Neural crest cell (in vitro differentiated cells): ENCODE measurements around the gene L3HYPDH. TPM values are rescaled to one million over a fixed set of nuclear protein-coding genes. Genes with fewer than 3 reads are reported as not detected.

ENCODE experiments used
- DNase-seq: peaks from one replicate; pipeline ENCODE4 v3.0.0; 2021; ENCODE audit warnings: low read depth, mixed read lengths, low spot score
- H3K27ac Mint-ChIP-seq: one replicate; pipeline ENCODE4 v1.8.0; 2021; ENCODE audit warnings: mild to moderate bottlenecking, mixed read lengths; ENCODE audit not compliant: unreplicated experiment
- H3K27me3 Mint-ChIP-seq: 2 replicates; pipeline ENCODE4 v1.8.0; 2021; ENCODE audit warnings: low read depth, mild to moderate bottlenecking, mixed read lengths
- H3K36me3 Mint-ChIP-seq: 2 replicates; pipeline ENCODE4 v1.8.0; 2021; ENCODE audit warnings: low read depth, mild to moderate bottlenecking, mixed read lengths
- H3K4me1 Mint-ChIP-seq: 2 replicates; pipeline ENCODE4 v1.8.0; 2021; ENCODE audit warnings: mixed read lengths
- H3K4me3 Mint-ChIP-seq: one replicate; pipeline ENCODE4 v1.8.0; 2021; ENCODE audit warnings: mild to moderate bottlenecking, mixed read lengths
- H3K9me3 Mint-ChIP-seq: 2 replicates; pipeline ENCODE4 v1.8.0; 2021; ENCODE audit warnings: mixed read lengths
- total RNA-seq: library from RNA; stranded (reverse); gene quantifications from 2 replicates; pipeline ENCODE4 v1.2.1, GENCODE V29; 2021
- TF ChIP-seq, protein P1 (sequence below): fragments of 200-600 bp; sonication (generic); conservative IDR thresholded peaks from 2 replicates; pipeline ENCODE4 v1.5.0; 2021; ENCODE audit warnings: antibody characterized with exemption, mild to moderate bottlenecking

The L3HYPDH gene
- total RNA-seq, 1 donor from 2014 or later = 16.8 TPM

DNA sequence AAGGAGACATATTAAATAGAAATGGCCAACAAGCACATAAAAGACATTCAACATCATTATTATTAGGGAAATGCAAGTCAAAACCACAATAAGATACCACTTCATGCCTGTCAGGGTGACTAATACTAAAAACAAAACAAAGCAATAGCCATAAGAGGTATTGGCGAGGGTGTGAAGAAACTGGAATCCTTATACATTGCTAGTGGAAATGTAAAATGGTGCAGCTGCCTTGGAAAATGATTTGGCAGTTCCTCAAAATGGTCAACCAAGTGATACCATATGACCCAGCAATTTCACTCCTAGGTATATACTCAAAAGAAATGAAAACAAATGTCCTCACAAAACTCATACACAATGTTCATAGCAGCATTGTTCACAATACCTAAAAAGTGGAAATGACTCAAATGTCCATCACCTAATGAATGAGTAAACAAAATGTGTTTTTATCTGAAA lies 46.0 kb downstream of the L3HYPDH start:
- Mint-ChIP-seq H3K36me3 (peaks cover 3% of the 10 kb centered on the region), H3K4me1 (no peaks in the 10 kb centered on the region), H3K9me3 (peaks cover 3% of the 10 kb centered on the region), H3K27me3 (no peaks in the 10 kb centered on the region), H3K4me3 (no peak overlapping the region), H3K27ac (no peak overlapping the region)
- no peak for DNase-seq
- TF ChIP-seq, protein P1, sequence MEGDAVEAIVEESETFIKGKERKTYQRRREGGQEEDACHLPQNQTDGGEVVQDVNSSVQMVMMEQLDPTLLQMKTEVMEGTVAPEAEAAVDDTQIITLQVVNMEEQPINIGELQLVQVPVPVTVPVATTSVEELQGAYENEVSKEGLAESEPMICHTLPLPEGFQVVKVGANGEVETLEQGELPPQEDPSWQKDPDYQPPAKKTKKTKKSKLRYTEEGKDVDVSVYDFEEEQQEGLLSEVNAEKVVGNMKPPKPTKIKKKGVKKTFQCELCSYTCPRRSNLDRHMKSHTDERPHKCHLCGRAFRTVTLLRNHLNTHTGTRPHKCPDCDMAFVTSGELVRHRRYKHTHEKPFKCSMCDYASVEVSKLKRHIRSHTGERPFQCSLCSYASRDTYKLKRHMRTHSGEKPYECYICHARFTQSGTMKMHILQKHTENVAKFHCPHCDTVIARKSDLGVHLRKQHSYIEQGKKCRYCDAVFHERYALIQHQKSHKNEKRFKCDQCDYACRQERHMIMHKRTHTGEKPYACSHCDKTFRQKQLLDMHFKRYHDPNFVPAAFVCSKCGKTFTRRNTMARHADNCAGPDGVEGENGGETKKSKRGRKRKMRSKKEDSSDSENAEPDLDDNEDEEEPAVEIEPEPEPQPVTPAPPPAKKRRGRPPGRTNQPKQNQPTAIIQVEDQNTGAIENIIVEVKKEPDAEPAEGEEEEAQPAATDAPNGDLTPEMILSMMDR = no peak

DNA sequence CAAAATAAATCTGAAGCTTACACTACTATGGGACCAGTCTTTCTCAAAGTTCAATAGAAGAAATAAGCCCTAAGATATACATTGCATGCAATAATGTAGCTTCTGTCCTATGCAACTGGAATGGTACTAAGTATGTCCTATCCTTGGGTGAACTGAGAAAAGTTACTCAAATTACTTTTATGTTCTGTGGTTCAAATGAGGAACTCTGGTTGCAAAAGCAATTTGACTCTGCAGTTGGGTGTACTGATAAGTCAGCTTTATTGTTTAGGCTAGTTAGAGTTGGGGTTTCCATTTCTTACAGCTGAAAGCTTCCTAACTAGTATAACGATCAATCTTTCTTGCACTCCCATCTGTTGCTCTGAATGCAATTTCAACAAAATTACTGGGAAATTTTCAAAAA lies 48.2 kb downstream of the L3HYPDH start:
- no peaks in the 10 kb centered on the region for H3K27me3 Mint-ChIP-seq
- peaks cover 3% of the 10 kb centered on the region for H3K36me3 Mint-ChIP-seq
- no peaks in the 10 kb centered on the region for H3K4me1 Mint-ChIP-seq
- no peak overlapping the region for H3K4me3 Mint-ChIP-seq
- H3K9me3 Mint-ChIP-seq = peaks cover 3% of the 10 kb centered on the region
- H3K27ac Mint-ChIP-seq = no peak overlapping the region
- DNase-seq = no peak
- TF ChIP-seq, protein P1 = no peak

DNA sequence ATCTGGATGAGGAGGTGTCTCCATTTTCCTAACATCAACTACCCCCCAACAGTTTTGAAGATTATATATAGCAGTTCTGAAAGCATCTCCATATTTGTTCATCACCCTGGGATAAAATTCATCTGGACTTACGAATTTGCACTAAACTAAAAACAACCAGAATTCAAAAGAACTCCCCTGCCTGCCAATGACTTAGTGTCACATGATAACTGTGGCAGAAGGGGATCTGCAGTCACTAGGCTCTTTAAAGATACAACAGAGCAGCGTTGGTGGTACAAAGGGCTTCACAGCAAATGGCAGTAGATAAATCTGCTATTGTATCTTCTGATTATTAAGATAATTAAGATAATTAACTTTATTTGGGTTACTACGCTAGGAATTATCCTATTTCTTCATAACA lies 49.1 kb downstream of the L3HYPDH start:
- TF ChIP-seq, protein P1 = no peak
- Mint-ChIP-seq H3K27ac (no peak overlapping the region), H3K4me3 (no peak overlapping the region), H3K27me3 (no peaks in the 10 kb centered on the region), H3K4me1 (no peaks in the 10 kb centered on the region), H3K9me3 (peaks cover 3% of the 10 kb centered on the region), H3K36me3 (peaks cover 3% of the 10 kb centered on the region)
- DNase-seq = no peak

DNA sequence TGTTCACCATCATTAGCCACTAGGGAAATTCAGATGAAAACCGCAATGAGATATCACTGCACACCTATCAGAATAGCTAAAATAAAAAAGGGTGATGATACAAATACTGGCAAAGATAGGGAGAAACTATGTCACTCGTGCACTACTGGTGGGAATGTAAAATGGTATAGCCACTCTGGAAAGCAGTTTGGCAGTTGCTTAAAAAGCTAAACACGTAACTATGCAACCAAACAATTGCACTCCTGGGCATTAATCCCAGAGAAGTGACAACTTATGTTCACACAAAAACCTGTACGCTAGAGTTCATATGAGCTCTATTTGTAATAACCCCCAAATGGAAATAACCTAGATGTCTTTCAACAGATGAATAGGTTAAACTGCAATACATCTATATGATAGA lies 54.4 kb downstream of the L3HYPDH start:
- no peak overlapping the region for H3K4me3 Mint-ChIP-seq
- H3K9me3 Mint-ChIP-seq = no peaks in the 10 kb centered on the region
- H3K36me3 Mint-ChIP-seq = no peaks in the 10 kb centered on the region
- H3K27me3 Mint-ChIP-seq = no peaks in the 10 kb centered on the region
- no peak for DNase-seq
- no peak overlapping the region for H3K27ac Mint-ChIP-seq
- TF ChIP-seq, protein P1 = no peak
- peaks cover 4% of the 10 kb centered on the region for H3K4me1 Mint-ChIP-seq

DNA sequence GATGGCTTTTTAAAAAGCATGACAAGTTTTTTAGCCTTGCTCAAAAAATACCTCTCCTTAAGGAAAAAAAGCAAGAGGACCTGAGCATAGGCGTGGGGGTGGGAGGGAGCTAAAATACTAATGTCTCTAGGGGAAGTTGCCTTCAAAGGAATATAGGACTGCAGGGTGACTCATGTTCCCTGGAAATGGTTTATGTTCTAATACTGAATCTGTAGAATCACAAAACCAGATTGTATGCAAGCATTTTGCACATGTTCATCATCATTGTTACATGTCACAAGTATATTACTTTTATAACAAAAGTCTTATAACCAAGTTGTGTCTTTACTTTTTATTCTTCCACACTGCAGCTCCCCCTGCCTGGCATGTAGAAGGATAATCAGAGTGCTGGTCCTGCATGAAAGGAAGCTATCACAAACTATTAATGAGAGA lies 55.6 kb downstream of the L3HYPDH start:
- no peaks in the 10 kb centered on the region for H3K36me3 Mint-ChIP-seq
- DNase-seq = no peak
- H3K27ac Mint-ChIP-seq = no peak overlapping the region
- peaks cover 4% of the 10 kb centered on the region for H3K4me1 Mint-ChIP-seq
- H3K9me3 Mint-ChIP-seq = no peaks in the 10 kb centered on the region
- H3K27me3 Mint-ChIP-seq = no peaks in the 10 kb centered on the region
- TF ChIP-seq, protein P1 = no peak
- H3K4me3 Mint-ChIP-seq = no peak overlapping the region
